Neuronal stem cell (in vitro differentiated cells): ENCODE data around the gene MRNIP.

Source experiments
- DNase-seq: peaks from one replicate; pipeline ENCODE4 v3.0.0-alpha.2; 2013; ENCODE audit warnings: low spot score
- H2AFZ ChIP-seq: one replicate; pipeline ENCODE4 v1.6.1; 2013; ENCODE audit warnings: mild to moderate bottlenecking, low read length, inconsistent platforms
- H2AK5ac ChIP-seq: 2 replicates; pipeline ENCODE4 v1.6.1; 2013; ENCODE audit warnings: low read depth, mild to moderate bottlenecking, inconsistent platforms, low read length, moderate library complexity, mixed read lengths
- H2BK120ac ChIP-seq: 2 replicates; pipeline ENCODE4 v1.6.1; 2013; ENCODE audit warnings: low read depth, mild to moderate bottlenecking, inconsistent platforms, low read length, moderate library complexity, mixed read lengths
- H2BK12ac ChIP-seq: one replicate; pipeline ENCODE4 v1.6.1; 2013; ENCODE audit warnings: low read length, inconsistent platforms
- H2BK15ac ChIP-seq: 2 replicates; pipeline ENCODE4 v1.6.1; 2013; ENCODE audit warnings: mild to moderate bottlenecking, low read length, inconsistent platforms, mixed read lengths
- H2BK5ac ChIP-seq: one replicate; pipeline ENCODE4 v1.6.1; 2013; ENCODE audit warnings: inconsistent platforms, mild to moderate bottlenecking, low read length, moderate library complexity
- H3K14ac ChIP-seq: one replicate; pipeline ENCODE4 v1.6.1; 2013; ENCODE audit warnings: low read length, inconsistent platforms
- H3K18ac ChIP-seq: 2 replicates; pipeline ENCODE4 v1.6.1; 2013; ENCODE audit warnings: low read length, inconsistent platforms
- H3K23ac ChIP-seq: 2 replicates; pipeline ENCODE4 v1.6.1; 2013; ENCODE audit warnings: low read depth, mild to moderate bottlenecking, mixed read lengths, low read length, inconsistent platforms; ENCODE audit not compliant: poor library complexity
- H3K27ac ChIP-seq: replicated peaks from 3 replicates; pipeline ENCODE4 v1.5.1; 2013; ENCODE audit warnings: low read length, inconsistent platforms
- H3K27me3 ChIP-seq, 3 experiments: 2 replicates each; pipeline ENCODE4 v1.6.1; 2013; ENCODE audit warnings: low read length in 3 of 3, mild to moderate bottlenecking in 2 of 3, inconsistent platforms in 1 of 3, low read depth in 1 of 3, mixed read lengths in 1 of 3, moderate library complexity in 1 of 3; ENCODE audit not compliant: control insufficient read depth in 3 of 3, insufficient read depth in 3 of 3
- H3K36me3 ChIP-seq, 2 donors: replicated peaks in 1 of 2; 2 replicates each; pipeline ENCODE4 v1.6.1; 2013; ENCODE audit warnings: low read length in 2 of 2; ENCODE audit not compliant: control insufficient read depth in 2 of 2, insufficient read depth in 2 of 2
- H3K4ac ChIP-seq: 2 replicates; pipeline ENCODE4 v1.6.1; 2013; ENCODE audit warnings: inconsistent platforms, mild to moderate bottlenecking, low read length, moderate library complexity
- H3K4me1 ChIP-seq, 2 donors: 1 replicate in 1 of 2; 2 replicates in 1 of 2; pipeline ENCODE4 v1.6.1; 2013; ENCODE audit warnings: low read length in 2 of 2, low read depth in 1 of 2; ENCODE audit not compliant: control insufficient read depth in 2 of 2, insufficient read depth in 1 of 2
- H3K4me2 ChIP-seq: one replicate; pipeline ENCODE4 v1.6.1; 2013; ENCODE audit warnings: mild to moderate bottlenecking, low read length, inconsistent platforms; ENCODE audit not compliant: insufficient read depth, poor library complexity, severe bottlenecking
- H3K4me3 ChIP-seq, 2 donors: 2 replicates each; pipeline ENCODE4 v1.5.1; 2013; ENCODE audit warnings: low read length in 2 of 2, mild to moderate bottlenecking in 2 of 2, inconsistent platforms in 1 of 2, moderate library complexity in 1 of 2
- H3K79me1 ChIP-seq: one replicate; pipeline ENCODE4 v1.6.1; 2013; ENCODE audit warnings: low read depth, mild to moderate bottlenecking, inconsistent platforms, low read length, moderate library complexity
- H3K9ac ChIP-seq: one replicate; pipeline ENCODE4 v1.6.1; 2013; ENCODE audit warnings: mild to moderate bottlenecking, low read depth, low read length, inconsistent platforms; ENCODE audit not compliant: poor library complexity
- H3K9me3 ChIP-seq, 2 donors: replicated peaks in 1 of 2; 2 replicates each; pipeline versions ENCODE3 to v1.6.1; 2013; ENCODE audit warnings: low read length in 2 of 2, mild to moderate bottlenecking in 2 of 2, inconsistent platforms in 1 of 2, low read depth in 1 of 2, mixed read lengths in 1 of 2, moderate library complexity in 1 of 2; ENCODE audit not compliant: control insufficient read depth in 2 of 2, insufficient read depth in 1 of 2
- H4K8ac ChIP-seq: one replicate; pipeline ENCODE4 v1.6.1; 2013; ENCODE audit warnings: low read depth, mild to moderate bottlenecking, inconsistent platforms, low read length, moderate library complexity
- H4K91ac ChIP-seq: one replicate; pipeline ENCODE4 v1.6.1; 2013; ENCODE audit warnings: low read length, low read depth, mild to moderate bottlenecking, inconsistent platforms; ENCODE audit not compliant: poor library complexity
- WGBS, 2 donors: extraction: QIAGEN DNeasy Blood & Tissue Kit; methylation state at CpG; one replicate each; pipeline ENCODE4 v1.1.7; 2013; ENCODE audit warnings: missing lambda C conversion rate in 2 of 2, mixed read lengths in 1 of 2; ENCODE audit not compliant: insufficient read length in 2 of 2, insufficient replicate concordance in 1 of 2; ENCODE audit errors: extremely low coverage in 2 of 2; 5-methylcytosine and 5-hydroxymethylcytosine counted together

Gene MRNIP

DNA sequence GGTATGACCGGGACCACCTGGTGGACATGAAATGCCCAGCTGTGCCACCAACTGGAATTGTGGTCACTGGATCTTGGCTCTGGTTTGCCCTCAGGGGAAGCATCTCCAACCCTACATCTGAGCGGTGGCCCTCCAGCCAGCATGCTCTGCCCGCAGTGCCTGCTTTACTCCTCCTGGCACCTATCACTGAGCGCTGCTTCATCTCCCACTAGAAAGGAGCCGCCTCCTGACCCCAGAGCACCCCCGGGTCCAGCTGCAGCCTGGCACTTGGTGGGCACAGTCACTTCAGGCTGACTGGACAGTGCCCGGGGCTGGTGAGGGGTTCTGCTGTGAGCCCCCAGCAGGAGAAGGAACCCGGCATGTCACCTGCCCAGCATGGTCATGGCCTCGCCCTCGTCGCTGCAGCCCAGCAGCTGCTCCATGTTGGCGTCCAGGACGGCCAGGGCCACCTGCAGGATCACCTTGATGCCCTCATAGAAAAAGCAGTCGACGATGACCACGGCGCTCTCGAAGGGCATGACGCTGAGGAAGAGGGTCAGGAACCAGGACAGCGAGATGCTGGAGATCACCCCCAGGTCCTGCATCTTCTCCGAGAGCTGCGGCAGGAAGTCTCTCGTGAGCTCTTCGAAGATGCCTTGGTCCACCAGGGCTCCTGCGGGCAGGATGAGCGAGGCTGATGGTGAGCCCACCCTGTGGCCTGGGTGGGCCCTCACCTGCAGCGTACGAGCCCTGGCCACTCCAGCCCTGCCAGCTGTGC, 16.1 kb upstream of the MRNIP start:
- H2AFZ ChIP-seq = no peak overlapping the region
- H3K4me2 ChIP-seq = no peak overlapping the region
- H3K14ac ChIP-seq = peak overlapping the region; percentile 31
- H2BK15ac ChIP-seq = no peak overlapping the region
- peaks cover 0 to 3% of the 10 kb centered on the region in 2 donors for H3K4me1 ChIP-seq
- H3K18ac ChIP-seq = peak overlapping the region; percentile 22
- no peak overlapping the region for H3K27ac ChIP-seq
- peak overlapping the region; percentile 20 for H3K23ac ChIP-seq
- no peak overlapping the region for H3K4ac ChIP-seq
- no peak for DNase-seq
- H2BK12ac ChIP-seq = no peak overlapping the region
- H3K79me1 ChIP-seq = peaks cover 1% of the 10 kb centered on the region
- peak overlapping the region; percentile 5 for H4K8ac ChIP-seq
- H2AK5ac ChIP-seq = no peak overlapping the region
- H3K9me3 ChIP-seq = no peaks in the 10 kb centered on the region
- no peak overlapping the region for H3K4me3 ChIP-seq
- peaks cover 54 to 93% of the 10 kb centered on the region in 2 donors for H3K36me3 ChIP-seq
- no peak overlapping the region for H4K91ac ChIP-seq
- no peaks in the 10 kb centered on the region for H3K27me3 ChIP-seq
- no peak overlapping the region for H2BK120ac ChIP-seq
- no peak overlapping the region for H3K9ac ChIP-seq
- WGBS, 2 donors = no CpG with 5 or more reads among the region's 28 CpGs
- H2BK5ac ChIP-seq = no peak overlapping the region

DNA sequence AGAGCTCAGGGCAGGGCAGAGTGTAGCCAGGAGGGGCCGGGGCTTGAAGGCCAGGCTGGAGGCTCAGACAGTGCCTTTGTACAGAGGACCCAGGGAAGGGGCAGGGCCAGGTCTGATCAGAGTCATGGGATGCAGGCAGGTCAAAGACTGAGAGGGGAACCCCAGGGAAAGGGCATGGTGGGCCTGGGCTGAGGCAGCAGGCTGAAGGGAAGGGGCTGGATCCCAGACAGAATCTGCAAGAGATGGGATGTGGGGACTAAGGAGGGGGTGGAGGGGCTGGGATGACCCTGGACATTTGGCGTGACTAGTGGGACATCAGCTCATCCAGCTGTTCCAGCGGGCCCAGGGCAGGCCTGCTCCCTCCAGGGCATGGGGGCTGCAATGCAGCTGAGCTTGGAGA, 15.5 kb upstream of the MRNIP start:
- Histone ChIP-seq H4K91ac (no peak overlapping the region), H3K4me1 (peaks cover 0 to 9% of the 10 kb centered on the region in 2 donors), H3K27ac (no peak overlapping the region), H3K4me3 (no peak overlapping the region), H3K27me3 (no peaks in the 10 kb centered on the region), H3K23ac (no peak overlapping the region), H3K36me3 (peaks cover 54 to 91% of the 10 kb centered on the region in 2 donors), H3K18ac (peak overlapping the region; percentile 46), H3K9ac (no peak overlapping the region), H2BK12ac (no peak overlapping the region), H3K79me1 (peaks cover 3% of the 10 kb centered on the region), H3K14ac (no peak overlapping the region), H4K8ac (peak overlapping the region; percentile 10), H3K4me2 (no peak overlapping the region), H2BK5ac (no peak overlapping the region), H2BK120ac (no peak overlapping the region), H2AK5ac (no peak overlapping the region), H2BK15ac (no peak overlapping the region), H3K9me3 (no peaks in the 10 kb centered on the region), H3K4ac (no peak overlapping the region), H2AFZ (no peak overlapping the region)
- DNase-seq = no peak
- no CpG with 5 or more reads among the region's 3 CpGs for WGBS, 2 donors

DNA sequence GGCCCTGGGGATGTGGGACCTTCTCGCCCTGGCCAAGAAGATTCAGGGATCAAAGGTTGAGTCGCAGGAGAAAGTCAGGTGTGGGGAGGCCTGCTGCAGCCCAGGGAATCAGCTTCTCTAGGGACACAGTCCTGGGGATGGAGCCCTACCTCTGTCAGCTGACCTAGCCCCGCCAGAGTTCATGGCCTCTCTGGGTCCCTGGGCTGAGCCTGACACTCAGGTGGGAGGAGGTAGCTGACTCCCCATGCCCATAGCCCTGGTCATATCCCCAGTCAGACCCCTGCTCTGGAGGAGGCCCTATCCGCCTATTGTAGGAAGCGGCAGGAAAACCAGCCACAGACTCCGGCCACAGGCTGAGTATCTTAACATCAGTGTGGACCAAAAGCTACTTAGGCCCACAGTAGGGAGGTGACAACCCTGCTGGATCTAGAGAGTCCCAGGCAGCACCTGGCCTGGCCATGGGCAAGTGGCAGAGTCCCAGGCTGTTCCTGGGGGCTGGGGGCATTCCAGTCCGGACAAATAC, 15.0 kb upstream of the MRNIP start:
- Histone ChIP-seq H3K27me3 (no peaks in the 10 kb centered on the region), H2BK120ac (no peak overlapping the region), H2BK15ac (no peak overlapping the region), H3K18ac (no peak overlapping the region), H3K4me2 (no peak overlapping the region), H3K4me1 (peaks cover 0 to 12% of the 10 kb centered on the region in 2 donors), H3K23ac (no peak overlapping the region), H3K4ac (no peak overlapping the region), H3K14ac (no peak overlapping the region), H4K91ac (no peak overlapping the region), H2BK12ac (no peak overlapping the region), H2BK5ac (no peak overlapping the region), H3K9ac (no peak overlapping the region), H2AK5ac (no peak overlapping the region), H3K4me3 (no peak overlapping the region), H3K79me1 (peaks cover 3% of the 10 kb centered on the region), H3K27ac (no peak overlapping the region), H4K8ac (peak overlapping the region; percentile 10), H2AFZ (no peak overlapping the region), H3K36me3 (peaks cover 52 to 88% of the 10 kb centered on the region in 2 donors), H3K9me3 (no peaks in the 10 kb centered on the region)
- no CpG with 5 or more reads among the region's 7 CpGs for WGBS, 2 donors
- no peak for DNase-seq

- no peak overlapping the region for H3K4me2 ChIP-seq
- H2AK5ac ChIP-seq = no peak overlapping the region
- H3K4ac ChIP-seq = no peak overlapping the region
- no peak overlapping the region for H4K91ac ChIP-seq
- no peak overlapping the region for H3K23ac ChIP-seq
- no CpG with 5 or more reads among the region's 14 CpGs for WGBS, 2 donors
- H3K9ac ChIP-seq = no peak overlapping the region
- no peak overlapping the region for H2BK120ac ChIP-seq
- peaks cover 0 to 15% of the 10 kb centered on the region in 2 donors for H3K4me1 ChIP-seq
- H2BK12ac ChIP-seq = no peak overlapping the region
- no peak overlapping the region for H4K8ac ChIP-seq
- no peak overlapping the region for H2BK5ac ChIP-seq
- peaks cover 50 to 86% of the 10 kb centered on the region in 2 donors for H3K36me3 ChIP-seq
- H3K14ac ChIP-seq = no peak overlapping the region
- H3K79me1 ChIP-seq = peaks cover 3% of the 10 kb centered on the region
- no peak overlapping the region for H2BK15ac ChIP-seq
- no peak overlapping the region for H3K27ac ChIP-seq
- H3K18ac ChIP-seq = no peak overlapping the region
- no peak for DNase-seq
- H3K4me3 ChIP-seq = no peak overlapping the region
- no peaks in the 10 kb centered on the region for H3K9me3 ChIP-seq
- no peaks in the 10 kb centered on the region for H3K27me3 ChIP-seq
- no peak overlapping the region for H2AFZ ChIP-seq
These were observed 14.4 kb upstream of the MRNIP start for GRCh38 chr5:179872828-179873575.
